ENCODE data around the gene STAG2. TPM values are rescaled to one million over a fixed set of nuclear protein-coding genes. Genes with fewer than 3 reads are reported as not detected.

The STAG2 gene
- total RNA-seq, 6 experiments from 2014 or later = 38.8 to 48.6 (median 46.3) TPM

DNA sequence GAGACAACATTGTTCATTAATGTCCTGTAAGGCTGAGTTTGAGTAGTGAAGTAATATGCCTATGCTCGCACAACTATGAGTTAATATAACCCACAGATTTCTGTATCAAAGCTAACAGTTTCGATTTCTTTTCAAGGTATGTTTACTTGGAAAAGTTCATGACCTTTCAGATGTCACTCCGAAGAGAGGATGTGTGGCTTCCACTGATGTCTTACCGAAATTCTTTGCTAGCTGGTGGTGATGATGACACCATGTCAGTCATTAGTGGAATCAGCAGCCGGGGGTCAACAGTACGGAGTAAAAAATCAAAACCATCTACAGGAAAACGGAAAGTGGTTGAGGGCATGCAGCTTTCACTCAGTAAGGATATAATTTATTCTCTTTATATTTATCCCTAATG is 124.9 kb downstream of the STAG2 start:
- Mint-ChIP-seq H3K27me3 (ENCODE audit: insufficient read depth) (no peaks in the 10 kb centered on the region; the same call in 1 of the 2 replicates), H3K36me3 (ENCODE audit: low read depth) (peaks cover 7% of the 10 kb centered on the region), H3K4me1 (ENCODE audit: low read depth) (no peaks in the 10 kb centered on the region), H3K27ac (no peak overlapping the region), H3K9me3 (no peaks in the 10 kb centered on the region), H3K4me3 (no peak overlapping the region)
- TF ChIP-seq, protein P1, sequence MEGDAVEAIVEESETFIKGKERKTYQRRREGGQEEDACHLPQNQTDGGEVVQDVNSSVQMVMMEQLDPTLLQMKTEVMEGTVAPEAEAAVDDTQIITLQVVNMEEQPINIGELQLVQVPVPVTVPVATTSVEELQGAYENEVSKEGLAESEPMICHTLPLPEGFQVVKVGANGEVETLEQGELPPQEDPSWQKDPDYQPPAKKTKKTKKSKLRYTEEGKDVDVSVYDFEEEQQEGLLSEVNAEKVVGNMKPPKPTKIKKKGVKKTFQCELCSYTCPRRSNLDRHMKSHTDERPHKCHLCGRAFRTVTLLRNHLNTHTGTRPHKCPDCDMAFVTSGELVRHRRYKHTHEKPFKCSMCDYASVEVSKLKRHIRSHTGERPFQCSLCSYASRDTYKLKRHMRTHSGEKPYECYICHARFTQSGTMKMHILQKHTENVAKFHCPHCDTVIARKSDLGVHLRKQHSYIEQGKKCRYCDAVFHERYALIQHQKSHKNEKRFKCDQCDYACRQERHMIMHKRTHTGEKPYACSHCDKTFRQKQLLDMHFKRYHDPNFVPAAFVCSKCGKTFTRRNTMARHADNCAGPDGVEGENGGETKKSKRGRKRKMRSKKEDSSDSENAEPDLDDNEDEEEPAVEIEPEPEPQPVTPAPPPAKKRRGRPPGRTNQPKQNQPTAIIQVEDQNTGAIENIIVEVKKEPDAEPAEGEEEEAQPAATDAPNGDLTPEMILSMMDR (IDR thresholded peaks at IDR 0.05) = no peak
- no peak for DNase-seq

DNA sequence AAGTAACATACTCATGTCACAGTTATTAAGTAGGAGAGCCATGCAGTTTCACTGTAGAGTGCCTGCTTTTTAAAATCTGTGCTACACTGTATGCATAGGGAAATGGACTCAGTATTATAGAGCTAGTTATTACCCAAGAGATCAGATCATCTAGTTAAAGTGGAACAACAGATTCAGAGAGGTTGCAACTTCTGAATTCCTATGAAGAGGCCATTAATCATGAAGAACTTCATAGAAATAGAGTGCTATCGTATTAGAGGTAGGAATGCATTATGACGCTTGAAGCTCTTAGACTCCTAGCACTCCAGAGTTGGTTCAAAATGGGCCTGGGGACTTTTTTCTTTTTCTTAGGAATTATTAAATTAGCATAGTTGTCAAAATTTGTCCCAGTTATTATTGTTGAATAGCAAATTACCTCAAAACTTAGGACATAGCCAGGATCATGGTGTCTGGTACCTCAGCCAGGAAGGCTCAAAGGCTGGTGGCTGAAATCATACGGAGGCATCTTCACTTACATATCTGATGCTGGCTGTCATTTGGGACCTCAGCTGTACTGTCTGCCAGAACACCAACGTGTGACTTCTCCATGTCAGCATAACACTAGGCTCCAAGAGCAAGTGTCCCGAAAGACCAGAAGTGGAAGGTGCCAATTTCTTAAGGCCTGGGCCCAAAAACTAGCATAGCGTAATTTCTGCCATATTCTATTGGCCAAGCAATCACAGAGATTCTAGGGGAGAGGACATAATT is 125.7 kb downstream of the STAG2 start:
- Mint-ChIP-seq H3K27me3 (ENCODE audit: insufficient read depth) (no peaks in the 10 kb centered on the region; the same call in 1 of the 2 replicates), H3K36me3 (ENCODE audit: low read depth) (peaks cover 15% of the 10 kb centered on the region), H3K9me3 (no peaks in the 10 kb centered on the region), H3K4me1 (ENCODE audit: low read depth) (no peaks in the 10 kb centered on the region), H3K27ac (no peak overlapping the region), H3K4me3 (no peak overlapping the region)
- DNase-seq = no peak
- TF ChIP-seq, protein P1 (IDR thresholded peaks at IDR 0.05) = no peak

DNA sequence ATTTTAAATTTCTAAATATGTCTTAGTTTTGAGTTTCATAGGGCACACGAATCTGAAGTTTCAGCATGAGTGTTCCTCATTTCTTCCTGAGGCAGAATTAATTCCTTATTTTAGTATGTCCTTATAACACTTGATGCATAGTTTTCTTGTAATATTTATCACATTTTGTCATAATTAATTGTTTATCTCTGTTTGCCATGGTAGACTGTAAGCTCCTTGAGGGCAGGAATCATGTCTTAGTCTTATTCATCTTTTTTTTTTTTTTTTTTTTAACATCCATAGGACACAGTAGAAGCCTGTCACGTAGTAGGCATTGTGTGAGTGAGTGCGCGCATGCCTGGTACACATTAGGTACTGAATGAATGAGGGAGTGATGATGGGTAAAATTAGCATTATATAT is 131.7 kb downstream of the STAG2 start:
- Mint-ChIP-seq H3K4me1 (ENCODE audit: low read depth) (no peaks in the 10 kb centered on the region), H3K27ac (no peak overlapping the region), H3K27me3 (ENCODE audit: insufficient read depth) (no peaks in the 10 kb centered on the region; the same call in 1 of the 2 replicates), H3K4me3 (no peak overlapping the region), H3K9me3 (no peaks in the 10 kb centered on the region), H3K36me3 (ENCODE audit: low read depth) (peaks cover 40% of the 10 kb centered on the region)
- no peak for DNase-seq
- TF ChIP-seq, protein P1 (IDR thresholded peaks at IDR 0.05) = no peak

DNA sequence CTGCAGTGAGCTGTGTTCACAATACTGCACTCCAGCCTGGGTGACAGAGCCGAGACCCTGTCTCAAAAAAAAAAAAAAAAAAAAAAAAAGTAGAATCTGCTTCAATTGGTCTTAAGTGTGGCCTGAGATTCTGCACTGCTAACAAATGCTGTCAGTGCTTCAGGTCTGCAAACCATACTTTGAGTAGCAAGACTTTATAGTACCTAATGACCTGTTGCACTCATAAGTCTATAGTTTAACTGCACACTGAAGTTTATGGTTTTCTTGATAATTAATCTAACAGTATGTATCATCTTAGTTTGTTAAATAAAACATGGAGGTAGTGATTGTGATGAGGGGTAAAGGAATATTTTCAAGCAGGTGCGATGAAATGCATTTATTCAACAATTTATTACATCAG is 135.6 kb downstream of the STAG2 start:
- TF ChIP-seq, protein P1 (IDR thresholded peaks at IDR 0.05) = no peak
- DNase-seq = no peak
- H3K27ac Mint-ChIP-seq = no peak overlapping the region
- no peaks in the 10 kb centered on the region for H3K4me1 Mint-ChIP-seq (ENCODE audit: low read depth)
- no peaks in the 10 kb centered on the region for H3K27me3 Mint-ChIP-seq (ENCODE audit: insufficient read depth)
- no peak overlapping the region for H3K4me3 Mint-ChIP-seq
- no peaks in the 10 kb centered on the region for H3K9me3 Mint-ChIP-seq
- peaks cover 25% of the 10 kb centered on the region for H3K36me3 Mint-ChIP-seq (ENCODE audit: low read depth)

DNA sequence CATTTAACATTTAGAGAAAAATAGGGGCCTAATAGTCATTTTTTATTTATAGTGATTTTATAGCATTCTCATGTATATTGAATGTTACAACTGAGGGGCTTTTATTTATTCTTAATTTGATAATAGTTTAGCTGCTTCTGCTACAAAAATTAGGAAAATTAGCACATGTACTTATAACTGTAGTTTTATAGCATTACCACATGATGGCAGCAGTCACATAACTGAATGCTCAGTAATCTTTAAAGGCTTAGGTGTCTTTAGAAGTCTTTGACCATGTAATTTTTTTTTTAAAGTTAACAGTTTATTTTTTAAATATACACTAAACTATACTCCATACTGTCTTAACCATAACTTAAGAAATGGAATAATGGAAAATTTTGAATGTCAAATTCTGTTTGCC is 136.6 kb downstream of the STAG2 start:
- DNase-seq = peak; percentile 34
- H3K27me3 Mint-ChIP-seq (ENCODE audit: insufficient read depth) = no peaks in the 10 kb centered on the region

More for the DNA sequence above, 136.6 kb downstream of the STAG2 start:
- Mint-ChIP-seq H3K36me3 (ENCODE audit: low read depth) (peaks cover 22% of the 10 kb centered on the region), H3K4me1 (ENCODE audit: low read depth) (no peaks in the 10 kb centered on the region), H3K4me3 (no peak overlapping the region), H3K27ac (no peak overlapping the region), H3K9me3 (no peaks in the 10 kb centered on the region)
- TF ChIP-seq, protein P1 (IDR thresholded peaks at IDR 0.05) = peak; percentile 74
